GM12878 (cell line): ENCODE data around the gene FLT1. TPM values are rescaled to one million over a fixed set of nuclear protein-coding genes. Genes with fewer than 3 reads are reported as not detected.

ENCODE experiments used
- ATAC-seq: fragments of 200-7000 bp; cut with Tn5 transposase; 3 replicates; pipeline ENCODE4 v1.9.1; 2020; ENCODE audit warnings: mild to moderate bottlenecking, moderate library complexity
- BruUV-seq: library from RNA; stranded (reverse); fragments of 400-500 nt; replicated peaks from 2 replicates; lab custom pipeline; 2021; lab: Mats Ljungman, UMichigan
- CTCF ChIA-PET: fragments of 300-600 bp; sonication (Branson Sonifier 250); formaldehyde crosslinking; extraction: SDS; loops from one replicate; lab custom pipeline; 2021; ENCODE audit warnings: inconsistent platforms; lab: Yijun Ruan, JAX
- POLR2A ChIA-PET: fragments of 350-600 bp; formaldehyde crosslinking; extraction: SDS; loops from one replicate; lab custom pipeline; 2021; ENCODE audit warnings: inconsistent platforms; lab: Charles Lee
- RAD21 ChIA-PET: fragments of 300-600 bp; sonication (Branson Sonifier 250); formaldehyde crosslinking; loops from one replicate; lab custom pipeline; 2023; ENCODE audit warnings: antibody characterized with exemption; ENCODE audit not compliant: unreplicated experiment; lab: Charles Lee
- SMC1A ChIA-PET: fragments of 300-600 bp; sonication (Branson Sonifier 250); formaldehyde crosslinking; loops from one replicate; lab custom pipeline; 2023; ENCODE audit not compliant: unreplicated experiment, uncharacterized antibody; lab: Charles Lee
- DNase-seq: peaks from one replicate; pipeline ENCODE4 v3.0.0-alpha.2; 2011; ENCODE audit warnings: low read depth, low spot score
- FAIRE-seq: peaks from 3 replicates; lab custom pipeline; 2011; peaks lifted over from hg19 to GRCh38; lab: Jason Lieb, UNC
- H2AFZ ChIP-seq: 2 replicates; pipeline ENCODE4 v1.6.0; 2011; ENCODE audit warnings: low read depth, low read length, control low read depth; ENCODE audit not compliant: control insufficient read depth
- H3K27ac ChIP-seq: 2 replicates; pipeline ENCODE4 v1.5.1; 2011; ENCODE audit warnings: control low read depth; ENCODE audit not compliant: control insufficient read depth, insufficient read depth
- H3K27me3 ChIP-seq, 2 experiments: replicated peaks in 1 of 2; 2 replicates each; pipeline versions ENCODE4 v1.6.0 to v1.6.1; 2011; ENCODE audit warnings: low read length in 1 of 2; ENCODE audit not compliant: control insufficient read depth in 2 of 2, insufficient read depth in 2 of 2
- H3K36me3 ChIP-seq, 2 experiments: 2 replicates each; pipeline ENCODE4 v1.5.1; 2011; ENCODE audit warnings: low read length in 1 of 2; ENCODE audit not compliant: control insufficient read depth in 2 of 2, insufficient read depth in 2 of 2
- H3K4me1 ChIP-seq: 2 replicates; pipeline ENCODE4 v1.6.1; 2011; ENCODE audit warnings: mild to moderate bottlenecking, low read length, moderate library complexity, mixed read lengths; ENCODE audit not compliant: control insufficient read depth, insufficient read depth
- H3K4me2 ChIP-seq: 2 replicates; pipeline ENCODE4 v1.6.0; 2011; ENCODE audit warnings: control low read depth; ENCODE audit not compliant: control insufficient read depth, insufficient read depth
- H3K4me3 ChIP-seq: fragments of 200-600 bp; sonication (generic); 2 replicates; pipeline ENCODE4 v1.5.1; 2016
- H3K79me2 ChIP-seq: 2 replicates; pipeline ENCODE4 v1.6.0; 2011; ENCODE audit warnings: low read length; ENCODE audit not compliant: control insufficient read depth, insufficient read depth
- H3K9ac ChIP-seq: 2 replicates; pipeline ENCODE4 v1.8.0; 2011; ENCODE audit warnings: low read length, control low read depth, mixed read lengths; ENCODE audit not compliant: control insufficient read depth, insufficient read depth
- H3K9me3 ChIP-seq: replicated peaks from 3 replicates; pipeline ENCODE4 v1.5.1; 2011; ENCODE audit warnings: mild to moderate bottlenecking, low read length; ENCODE audit not compliant: control insufficient read depth, insufficient read depth
- H4K20me1 ChIP-seq: 2 replicates; pipeline ENCODE4 v1.6.0; 2011; ENCODE audit not compliant: control insufficient read depth, insufficient read depth
- ATF7 ChIP-seq: fragments of 450-650 bp; IDR thresholded peaks from 2 replicates; pipeline ENCODE4 v1.6.1; 2016; ENCODE audit warnings: low read depth, mild to moderate bottlenecking
- CBX3 ChIP-seq: fragments of 200-600 bp; sonication (generic); IDR thresholded peaks from 2 replicates; pipeline ENCODE4 v1.6.1; 2016; ENCODE audit warnings: low read depth, borderline replicate concordance
- CEBPZ ChIP-seq: fragments of 150-350 bp; IDR thresholded peaks from 2 replicates; pipeline ENCODE4 v1.6.1; 2016; ENCODE audit warnings: low read depth, low read length
- CREB1 ChIP-seq: IDR thresholded peaks from 2 replicates; pipeline ENCODE4 v1.6.1; 2012; ENCODE audit warnings: low read depth, mild to moderate bottlenecking, inconsistent platforms
- E2F4 ChIP-seq: IDR thresholded peaks from 2 replicates; pipeline ENCODE4 v1.6.1; 2012; ENCODE audit warnings: low read depth, low read length, improper control_type of control experiment
- MXI1 ChIP-seq: fragments of 150-350 bp; IDR thresholded peaks from 2 replicates; pipeline ENCODE4 v1.6.1; 2011; ENCODE audit warnings: low read depth, mild to moderate bottlenecking, inconsistent platforms, low read length, improper control_type of control experiment
- NRF1 ChIP-seq: conservative IDR thresholded peaks from 2 replicates; pipeline ENCODE4 v1.6.1; 2011; ENCODE audit warnings: mild to moderate bottlenecking, low read depth, low read length, improper control_type of control experiment
- YBX1 ChIP-seq: fragments of 450-650 bp; IDR thresholded peaks from 2 replicates; pipeline ENCODE4 v1.6.1; 2016; ENCODE audit warnings: antibody characterized with exemption
- WGBS: methylation state at CpG from one replicate; pipeline ENCODE4 v1.1.6; 2016; ENCODE audit warnings: low lambda C conversion rate; ENCODE audit not compliant: insufficient replicate concordance, insufficient coverage; ENCODE audit errors: missing lambda C conversion rate; 5-methylcytosine and 5-hydroxymethylcytosine counted together
- in situ Hi-C: fragments of 300-500 bp; cut with MboI; formaldehyde crosslinking; loops from 9 replicates; pipeline ENCODE4 v1.14.3; 2018; ENCODE audit warnings: mixed read lengths
- intact Hi-C: fragments of 100-400 bp; cut with micrococcal nuclease; formaldehyde crosslinking; loops from one replicate; pipeline ENCODE4 v1.14.2; 2022; ENCODE audit not compliant: unreplicated experiment
- polyA plus RNA-seq, 11 experiments: library from polyadenylated mRNA; depleted of rRNA in 4 of 11; unstranded in 6 of 11; stranded (reverse) in 5 of 11; fragments of >200 nt; fragmentation: Nextera tagmentation in 4 of 11; fragmentation: Illumina TruSeq in 1 of 11; extraction: Ambion mirVana in 4 of 11; extraction: Trizol in 1 of 11; gene quantifications; 1 replicate in 1 of 11; 2 replicates in 10 of 11; pipeline versions ENCODE4 v1.2.1 to v1.2.3, GENCODE V29; 2011 to 2016; ENCODE audit warnings: inconsistent platforms in 2 of 11, missing spikeins in 2 of 11, low read depth in 1 of 11
- total RNA-seq, 4 experiments: library from RNA; depleted of rRNA in 3 of 4; stranded (reverse); fragments of >200 nt in 3 of 4; fragmentation: Illumina TruSeq in 1 of 4; extraction: Trizol in 1 of 4; gene quantifications; 2 replicates each; pipeline versions ENCODE4 v1.2.1 to v1.2.3, GENCODE V29; 2013 to 2021

FLT1 gene
- total and polyA plus RNA-seq, 10 of the 15 experiments (the other 5 are each of a cell fraction or from before 2014, with no cell fraction given) = 0.55 to 5.6 (median 0.84) TPM

DNA sequence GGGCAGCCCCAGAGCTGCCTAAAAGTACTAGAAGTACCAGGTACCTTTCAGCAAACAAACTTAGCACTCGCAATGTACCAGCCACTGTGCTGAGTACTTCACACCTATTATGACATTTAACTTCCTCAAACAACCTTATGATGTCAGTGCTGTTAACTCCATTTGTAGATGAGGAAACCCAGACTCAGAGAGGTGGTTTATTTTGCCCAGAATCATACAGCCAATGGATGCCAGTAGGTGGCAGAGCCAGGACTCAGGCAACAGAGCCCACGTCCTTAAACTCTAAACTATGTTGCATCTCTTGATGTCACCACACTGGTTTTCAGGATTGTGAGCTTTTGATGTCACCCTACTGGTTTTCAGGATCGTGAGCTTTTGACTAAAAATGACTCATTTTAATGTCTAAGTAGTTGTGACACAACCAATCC lies 78.9 kb downstream of the FLT1 start:
- BruUV-seq = no TSS peak
- Histone ChIP-seq H4K20me1 (no peaks in the 10 kb centered on the region), H3K4me3 (no peak overlapping the region), H3K9me3 (no peaks in the 10 kb centered on the region; the same call in 2 of the 3 replicates), H3K79me2 (no peaks in the 10 kb centered on the region), H3K9ac (no peak overlapping the region), H3K4me1 (peaks cover 19% of the 10 kb centered on the region), H3K27ac (no peak overlapping the region), H2AFZ (no peak overlapping the region), H3K27me3 (no peaks in the 10 kb centered on the region), H3K4me2 (no peak overlapping the region), H3K36me3 (no peaks in the 10 kb centered on the region)
- ChIA-PET POLR2A (no interaction called here), CTCF (interaction anchor here (2.0 kb wide), 1 partner anchor 9 kb away, joined by 6 read pairs; no protein-coding TSS in a partner anchor), SMC1A (interaction anchor here (1.0 to 1.9 kb wide), 5 partner anchors 10 to 224 kb away, joined by 3 to 8 read pairs (median 3); no protein-coding TSS in a partner anchor), RAD21 (no interaction called here)
- in situ Hi-C loops (no loop called here), intact Hi-C loops (no loop called here)
- TF ChIP-seq CREB1 = 0 out of 2 replicates have a peak, but pooled peaks have one; percentile 15
- TF ChIP-seq MXI1 = no peak
- 0 out of 2 replicates have a peak, but pooled peaks have one; percentile 19 for TF ChIP-seq ATF7
- no peak for DNase-seq
- peak; percentile 59 for ATAC-seq
- no peak for FAIRE-seq
- 48% methylated on average over 3 of the region's 3 CpGs for WGBS

GRCh38 chr13:28413999-28414398 lies 80.9 kb downstream of the FLT1 start:
- in situ Hi-C loops (no loop called here), intact Hi-C loops (no loop called here)
- Histone ChIP-seq H2AFZ (no peak overlapping the region), H3K79me2 (no peaks in the 10 kb centered on the region), H3K36me3 (no peaks in the 10 kb centered on the region), H4K20me1 (no peaks in the 10 kb centered on the region), H3K9me3 (no peaks in the 10 kb centered on the region; the same call in 2 of the 3 replicates), H3K4me2 (peak overlapping the region; percentile 22; the same call in 1 of the 2 replicates), H3K4me1 (peaks cover 30% of the 10 kb centered on the region), H3K4me3 (no peak overlapping the region), H3K27me3 (no peaks in the 10 kb centered on the region), H3K9ac (no peak overlapping the region), H3K27ac (peak overlapping the region; percentile 30)
- SMC1A ChIA-PET = interaction anchor here (0.8 to 1.3 kb wide), 5 partner anchors 9 to 111 kb away, joined by 3 to 5 read pairs (median 4); no protein-coding TSS in a partner anchor
- CTCF ChIA-PET = interaction anchor here (0.8 to 1.3 kb wide), 2 partner anchors 8 to 16 kb away, joined by 3 to 7 read pairs; no protein-coding TSS in a partner anchor
- no peak for DNase-seq
- WGBS = 97% methylated on average over 4 of the region's 4 CpGs
- peak; percentile 57 for FAIRE-seq
- POLR2A ChIA-PET = interaction anchor here (0.5 kb wide), 1 partner anchor 114 kb away, joined by 4 read pairs; no protein-coding TSS in a partner anchor
- RAD21 ChIA-PET = interaction anchor here (1.4 kb wide), 1 partner anchor 16 kb away, joined by 5 read pairs; no protein-coding TSS in a partner anchor
- BruUV-seq = no TSS peak
- ATAC-seq = peak; percentile 59
- no peak for TF ChIP-seq CEBPZ
- TF ChIP-seq YBX1 = no peak
- no peak for TF ChIP-seq E2F4
- no peak for TF ChIP-seq CBX3
- TF ChIP-seq NRF1 = no peak
